A549 (cell line): ENCODE data around the gene MAP3K4. TPM values are rescaled to one million over a fixed set of nuclear protein-coding genes. Genes with fewer than 3 reads are reported as not detected.

Experiments
- ATAC-seq, 2 experiments: fragments of 200-7000 bp in 1 of 2; fragments of >200 bp in 1 of 2; cut with Nextera tagmentation in 1 of 2; cut with Tn5 transposase in 1 of 2; 3 replicates each; pipeline versions ENCODE4 v1.8.0 to v1.9.1; 2018 to 2020; ENCODE audit warnings: mild to moderate bottlenecking in 1 of 2, moderate library complexity in 1 of 2
- CTCF ChIA-PET: fragments of 300-600 bp; sonication (Branson Sonifier 250); formaldehyde crosslinking; extraction: SDS; loops from one replicate; lab custom pipeline; 2021; ENCODE audit warnings: antibody characterized with exemption, inconsistent platforms; lab: Yijun Ruan, JAX
- POLR2A ChIA-PET: fragments of 350-600 bp; formaldehyde crosslinking; extraction: SDS; loops from one replicate; lab custom pipeline; 2021; ENCODE audit warnings: antibody characterized with exemption, inconsistent platforms; lab: Yijun Ruan, JAX
- DNase-seq, 2 experiments: peaks; one replicate each; pipeline versions ENCODE4 v3.0.0 to v3.0.0-alpha.2; 2011 to 2016; ENCODE audit warnings: low read depth in 1 of 2, low spot score in 1 of 2
- FAIRE-seq: peaks from 2 replicates; lab custom pipeline; 2011; peaks lifted over from hg19 to GRCh38; lab: Jason Lieb, UNC
- H3K27ac ChIP-seq, 2 experiments: fragments of >200 bp; sonication (Bioruptor Twin); formaldehyde crosslinking; 3 replicates each; pipeline ENCODE4 v1.5.1; 2016 to 2017
- H3K4me1 ChIP-seq: fragments of >200 bp; sonication (Bioruptor Twin); formaldehyde crosslinking; 3 replicates; pipeline ENCODE4 v1.6.1; 2016
- H3K4me2 ChIP-seq: fragments of >200 bp; sonication (Bioruptor Twin); formaldehyde crosslinking; 3 replicates; pipeline ENCODE4 v1.6.1; 2016
- H3K4me3 ChIP-seq: fragments of >200 bp; sonication (Bioruptor Twin); formaldehyde crosslinking; 3 replicates; pipeline ENCODE4 v1.5.1; 2016
- H3K9me3 ChIP-seq: fragments of >200 bp; sonication (Bioruptor Twin); formaldehyde crosslinking; 3 replicates; pipeline ENCODE4 v1.6.1; 2016
- BCL3 ChIP-seq: fragments of >200 bp; sonication (Bioruptor Twin); formaldehyde crosslinking; IDR thresholded peaks from 3 replicates; pipeline ENCODE4 v1.6.1; 2016
- BHLHE40 ChIP-seq: IDR thresholded peaks from 2 replicates; pipeline ENCODE4 v1.6.1; 2012; ENCODE audit warnings: low read depth, low read length, inconsistent platforms
- CBX2 ChIP-seq: fragments of 200-600 bp; sonication (generic); IDR thresholded peaks from 2 replicates; pipeline ENCODE4 v1.6.1; 2016; ENCODE audit warnings: low read depth, mild to moderate bottlenecking, borderline replicate concordance
- CHD2 ChIP-seq: fragments of 150-350 bp; IDR thresholded peaks from 2 replicates; pipeline ENCODE4 v1.6.1; 2014; ENCODE audit warnings: low read length; ENCODE audit not compliant: partially characterized antibody
- EHF ChIP-seq: fragments of 250-450 bp; sonication (Bioruptor Pico); IDR thresholded peaks from 2 replicates; pipeline ENCODE4 v1.5.0; 2020; ENCODE audit warnings: mild to moderate bottlenecking
- EHMT2 ChIP-seq: fragments of 200-600 bp; sonication (generic); IDR thresholded peaks from 2 replicates; pipeline ENCODE4 v1.6.1; 2016; ENCODE audit warnings: antibody characterized with exemption, low read depth, mild to moderate bottlenecking, moderate library complexity
- ESRRA ChIP-seq: fragments of 150-350 bp; IDR thresholded peaks from 2 replicates; pipeline ENCODE4 v1.6.1; 2014; ENCODE audit warnings: mild to moderate bottlenecking, low read length, borderline replicate concordance
- FOSB ChIP-seq: fragments of 250-450 bp; sonication (Bioruptor Pico); IDR thresholded peaks from 2 replicates; pipeline ENCODE4 v1.5.0; 2020; ENCODE audit warnings: mild to moderate bottlenecking, moderate library complexity
- FOSL2 ChIP-seq, 2 experiments: fragments of 450-650 bp in 1 of 2; fragments of >200 bp in 1 of 2; sonication (Bioruptor Twin) in 1 of 2; formaldehyde crosslinking; IDR thresholded peaks; 2 replicates each; pipeline versions ENCODE4 v1.5.0 to v1.6.1; 2016 to 2020; ENCODE audit warnings: mild to moderate bottlenecking in 1 of 2, moderate library complexity in 1 of 2
- GATA3 ChIP-seq: IDR thresholded peaks from 2 replicates; pipeline ENCODE4 v1.6.1; 2012; ENCODE audit warnings: borderline replicate concordance
- HDAC2 ChIP-seq: fragments of 200-600 bp; sonication (generic); IDR thresholded peaks from 2 replicates; pipeline ENCODE4 v1.6.1; 2016
- HES2 ChIP-seq: fragments of >200 bp; sonication (Bioruptor Twin); formaldehyde crosslinking; IDR thresholded peaks from 2 replicates; pipeline ENCODE4 v1.6.1; 2016
- MAX ChIP-seq: IDR thresholded peaks from 2 replicates; pipeline ENCODE4 v1.6.1; 2012
- NFE2L2 ChIP-seq: fragments of 150-350 bp; conservative IDR thresholded peaks from 2 replicates; pipeline ENCODE4 v1.6.1; 2014; ENCODE audit warnings: low read length
- NR3C1 ChIP-seq: fragments of >200 bp; sonication (Bioruptor Twin); formaldehyde crosslinking; IDR thresholded peaks from 3 replicates; pipeline ENCODE4 v1.6.1; 2017
- POLR2A ChIP-seq: IDR thresholded peaks from 2 replicates; pipeline ENCODE4 v1.6.1; 2012; ENCODE audit warnings: mild to moderate bottlenecking, low read length
- POLR2AphosphoS2 ChIP-seq: conservative IDR thresholded peaks from 2 replicates; pipeline ENCODE4 v1.6.1; 2012; ENCODE audit warnings: low read length, improper control_type of control experiment, inconsistent platforms
- RNF2 ChIP-seq: fragments of 200-600 bp; sonication (generic); IDR thresholded peaks from 2 replicates; pipeline ENCODE4 v1.6.1; 2016; ENCODE audit warnings: low read depth, mild to moderate bottlenecking, antibody characterized with exemption, moderate library complexity, borderline replicate concordance
- SREBF2 ChIP-seq: fragments of 450-650 bp; IDR thresholded peaks from 2 replicates; pipeline ENCODE4 v1.6.1; 2014; ENCODE audit warnings: mild to moderate bottlenecking, moderate library complexity
- TFCP2L1 ChIP-seq: fragments of 250-450 bp; sonication (Bioruptor Pico); IDR thresholded peaks from 2 replicates; pipeline ENCODE4 v1.5.0; 2021; ENCODE audit warnings: mild to moderate bottlenecking
- TP53 ChIP-seq: fragments of 250-450 bp; sonication (Bioruptor Pico); IDR thresholded peaks from 2 replicates; pipeline ENCODE4 v1.5.0; 2021; ENCODE audit warnings: mild to moderate bottlenecking, moderate library complexity
- WGBS: methylation state at CpG from one replicate; pipeline ENCODE4 v1.1.6; 2017; ENCODE audit errors: missing lambda C conversion rate; 5-methylcytosine and 5-hydroxymethylcytosine counted together
- polyA plus RNA-seq, 4 experiments: library from polyadenylated mRNA; depleted of rRNA in 3 of 4; stranded (reverse); fragments of >200 nt; fragmentation: RNase III in 1 of 4; extraction: RNeasy Plus Mini Kit Qiagen cat#74134 plus additional on column Dnase treatment in 1 of 4; gene quantifications; 2 replicates in 3 of 4; 3 replicates in 1 of 4; pipeline ENCODE4 v1.2.3, GENCODE V29; 2011 to 2017
- TF ChIP-seq, protein P1 (sequence below): fragments of >200 bp; sonication (Bioruptor Twin); formaldehyde crosslinking; IDR thresholded peaks from 3 replicates; pipeline ENCODE4 v1.5.1; 2016

MAP3K4 gene
- polyA plus RNA-seq, 2 of the 4 experiments (the other 2 are of a cell fraction): 7.3 to 13.4 TPM

DNA sequence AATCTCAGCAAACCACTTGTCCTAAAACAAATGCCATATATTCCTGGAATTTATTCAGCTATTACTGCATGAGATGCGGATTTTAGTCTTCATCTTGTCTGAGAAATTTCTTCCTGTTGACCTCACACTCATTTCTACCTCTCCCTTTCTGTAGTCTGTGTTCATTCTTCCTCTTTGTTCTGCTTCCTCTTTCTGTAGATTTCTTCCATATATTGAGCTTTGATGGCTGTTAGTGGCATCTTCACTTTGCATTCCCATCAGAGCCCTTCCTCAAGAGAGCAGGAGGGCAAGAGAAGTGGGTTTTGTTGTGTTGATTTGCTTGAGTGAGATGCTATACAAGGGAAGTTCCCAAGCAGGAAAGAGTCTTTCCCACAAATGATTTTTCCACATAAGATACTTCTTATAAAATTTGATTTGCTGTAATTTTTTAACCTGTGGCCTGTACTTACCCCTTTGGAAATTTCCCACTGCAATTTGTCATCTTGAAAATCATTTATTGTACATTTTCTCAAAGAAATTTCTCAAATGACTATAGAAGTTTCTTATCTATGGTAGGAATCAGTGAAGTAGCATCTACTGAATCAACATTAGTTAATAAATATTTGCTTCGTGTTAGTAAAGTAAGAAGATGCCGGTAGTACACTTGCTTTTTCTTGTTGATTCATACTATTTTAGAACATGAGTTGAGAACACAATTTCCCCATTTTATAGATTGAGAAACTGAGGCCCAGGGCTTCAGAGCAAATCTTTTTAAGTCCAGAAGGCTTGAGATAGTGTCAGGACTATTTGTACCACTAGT lies 43.8 kb downstream of the MAP3K4 start:
- POLR2A ChIA-PET: no interaction called here
- peaks cover 12% of the 10 kb centered on the region; the same call in 2 of the 3 replicates for H3K4me1 ChIP-seq
- no peaks in the 10 kb centered on the region for H3K9me3 ChIP-seq
- 63% methylated on average over 3 of the region's 3 CpGs for WGBS
- H3K27ac ChIP-seq: no peak overlapping the region
- FAIRE-seq (no peak), ATAC-seq (no peak), DNase-seq (no peak)
- TF ChIP-seq EHF (CRISPR knock-in tag) (no peak), ESRRA (no peak), NR3C1 (no peak), POLR2A (no peak), TP53 (CRISPR knock-in tag) (no peak), GATA3 (no peak)
- CTCF ChIA-PET: no interaction called here
- no peak overlapping the region for H3K4me3 ChIP-seq
- H3K4me2 ChIP-seq: no peak overlapping the region

DNA sequence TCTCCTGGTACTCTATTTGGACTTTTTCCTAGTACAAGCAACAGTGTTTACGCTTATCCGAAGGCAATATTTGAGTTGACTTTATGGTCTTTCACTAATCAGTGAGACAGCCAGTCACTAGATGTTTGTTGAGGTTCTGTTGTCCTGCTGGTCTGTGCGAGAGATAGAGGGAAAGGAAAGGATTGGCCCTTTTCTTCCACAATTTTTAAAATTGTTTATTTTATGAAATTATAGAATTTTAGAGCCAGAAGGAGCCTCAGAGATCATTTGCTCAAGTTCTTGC lies 44.4 kb downstream of the MAP3K4 start:
- 93% methylated on average over 3 of the region's 3 CpGs for WGBS
- ATAC-seq: no peak
- CTCF ChIA-PET: no interaction called here

DNA sequence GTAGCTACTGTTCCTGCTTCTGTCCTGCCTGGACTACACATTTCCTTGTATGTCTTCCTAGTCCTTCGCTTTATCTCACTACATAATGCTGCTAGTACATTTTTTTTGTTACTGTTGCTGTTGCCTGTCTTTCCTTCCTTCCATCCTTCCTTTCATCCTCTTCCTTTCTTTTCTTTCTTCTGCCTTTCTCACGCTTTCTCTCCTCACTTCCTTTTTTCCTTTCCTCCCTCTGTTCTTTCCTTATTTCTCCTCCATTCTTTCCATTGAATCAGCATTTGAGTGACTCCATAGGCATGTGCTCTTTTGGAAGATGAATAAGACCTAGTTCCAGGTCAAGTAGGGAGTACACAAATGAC lies 46.3 kb downstream of the MAP3K4 start:
- peak overlapping the region in 1 of 2 experiments; percentile 61; a peak in 3 of 6 replicates for H3K27ac ChIP-seq
- no peak overlapping the region for H3K4me3 ChIP-seq
- no peak for ATAC-seq
- no peak overlapping the region for H3K4me2 ChIP-seq
- peaks cover 12% of the 10 kb centered on the region; the same call in 2 of the 3 replicates for H3K4me1 ChIP-seq
- CTCF ChIA-PET: no interaction called here
- POLR2A ChIA-PET: no interaction called here
- DNase-seq: no peak
- 92% methylated on average over 2 of the region's 2 CpGs for WGBS
- no peaks in the 10 kb centered on the region for H3K9me3 ChIP-seq
- FAIRE-seq: no peak
- TF ChIP-seq POLR2AphosphoS2 (no peak), BHLHE40 (no peak), HES2 (no peak), FOSL2 (IDR thresholded peaks at IDR 0.05) (no peak), FOSL2 (CRISPR knock-in tag; IDR thresholded peaks at IDR 0.05) (no peak), NFE2L2 (no peak), HDAC2 (no peak), CHD2 (no peak), EHMT2 (no peak)
- TF ChIP-seq, protein P1, sequence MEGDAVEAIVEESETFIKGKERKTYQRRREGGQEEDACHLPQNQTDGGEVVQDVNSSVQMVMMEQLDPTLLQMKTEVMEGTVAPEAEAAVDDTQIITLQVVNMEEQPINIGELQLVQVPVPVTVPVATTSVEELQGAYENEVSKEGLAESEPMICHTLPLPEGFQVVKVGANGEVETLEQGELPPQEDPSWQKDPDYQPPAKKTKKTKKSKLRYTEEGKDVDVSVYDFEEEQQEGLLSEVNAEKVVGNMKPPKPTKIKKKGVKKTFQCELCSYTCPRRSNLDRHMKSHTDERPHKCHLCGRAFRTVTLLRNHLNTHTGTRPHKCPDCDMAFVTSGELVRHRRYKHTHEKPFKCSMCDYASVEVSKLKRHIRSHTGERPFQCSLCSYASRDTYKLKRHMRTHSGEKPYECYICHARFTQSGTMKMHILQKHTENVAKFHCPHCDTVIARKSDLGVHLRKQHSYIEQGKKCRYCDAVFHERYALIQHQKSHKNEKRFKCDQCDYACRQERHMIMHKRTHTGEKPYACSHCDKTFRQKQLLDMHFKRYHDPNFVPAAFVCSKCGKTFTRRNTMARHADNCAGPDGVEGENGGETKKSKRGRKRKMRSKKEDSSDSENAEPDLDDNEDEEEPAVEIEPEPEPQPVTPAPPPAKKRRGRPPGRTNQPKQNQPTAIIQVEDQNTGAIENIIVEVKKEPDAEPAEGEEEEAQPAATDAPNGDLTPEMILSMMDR: no peak

More for the DNA sequence above, 44.4 kb downstream of the MAP3K4 start:
- H3K27ac ChIP-seq: no peak overlapping the region
- peaks cover 12% of the 10 kb centered on the region; the same call in 2 of the 3 replicates for H3K4me1 ChIP-seq
- no peak for TF ChIP-seq CHD2
- no peak for TF ChIP-seq SREBF2
- no peak for TF ChIP-seq MAX
- no peak for TF ChIP-seq CBX2
- no peak for TF ChIP-seq HDAC2
- no peak for TF ChIP-seq FOSB (CRISPR knock-in tag)
- TF ChIP-seq NR3C1: no peak
- no peak for TF ChIP-seq RNF2
- TF ChIP-seq BCL3: no peak
- TF ChIP-seq TFCP2L1 (CRISPR knock-in tag): no peak
- H3K9me3 ChIP-seq: no peaks in the 10 kb centered on the region
- no peak for FAIRE-seq
- DNase-seq: no peak
- POLR2A ChIA-PET: no interaction called here
- H3K4me3 ChIP-seq: no peak overlapping the region
- H3K4me2 ChIP-seq: no peak overlapping the region
